Natural killer cell (primary cell): ENCODE measurements around the gene TBL1X. TPM values are rescaled to one million over a fixed set of nuclear protein-coding genes. Genes with fewer than 3 reads are reported as not detected.

ENCODE experiments used
- ATAC-seq, 3 donors: fragments of 150-1000 bp in 2 of 3; fragments of 200-7000 bp in 1 of 3; cut with Tn5 transposase; 1 replicate in 1 of 3; 2 replicates in 2 of 3; pipeline ENCODE4 v1.10.0; 2021; ENCODE audit warnings: mild to moderate bottlenecking in 2 of 3, moderate library complexity in 2 of 3
- DNase-seq, 2 donors: peaks; one replicate each; pipeline versions ENCODE4 v3.0.0 to v3.0.0-alpha.2; 2013 to 2021; ENCODE audit warnings: mixed read lengths in 1 of 2
- H3K27ac ChIP-seq: one replicate; pipeline ENCODE4 v1.5.1; 2013; ENCODE audit warnings: mild to moderate bottlenecking, low read length
- H3K27me3 ChIP-seq: one replicate; pipeline ENCODE4 v1.6.1; 2013; ENCODE audit warnings: low read length; ENCODE audit not compliant: control insufficient read depth, insufficient read depth
- H3K36me3 ChIP-seq: one replicate; pipeline ENCODE4 v1.6.1; 2013; ENCODE audit warnings: low read length; ENCODE audit not compliant: control insufficient read depth, insufficient read depth
- H3K4me1 ChIP-seq: one replicate; pipeline ENCODE4 v1.6.1; 2013; ENCODE audit warnings: low read length; ENCODE audit not compliant: control insufficient read depth, insufficient read depth
- H3K4me3 ChIP-seq: one replicate; pipeline ENCODE4 v1.5.1; 2013; ENCODE audit warnings: low read length
- H3K9me3 ChIP-seq: one replicate; pipeline ENCODE4 v1.6.1; 2013; ENCODE audit warnings: low read length; ENCODE audit not compliant: control insufficient read depth, insufficient read depth
- H3K27ac Mint-ChIP-seq, 2 donors: one replicate each; pipeline ENCODE4 v1.8.0; 2022; ENCODE audit warnings: mild to moderate bottlenecking in 2 of 2, mixed read lengths in 2 of 2, moderate library complexity in 1 of 2
- H3K27me3 Mint-ChIP-seq, 2 donors: one replicate each; pipeline ENCODE4 v1.8.0; 2022; ENCODE audit warnings: low read depth in 2 of 2, mixed read lengths in 2 of 2
- H3K36me3 Mint-ChIP-seq: one replicate; pipeline ENCODE4 v1.8.0; 2022; ENCODE audit warnings: mixed read lengths
- H3K4me1 Mint-ChIP-seq, 2 donors: one replicate each; pipeline ENCODE4 v1.8.0; 2022; ENCODE audit warnings: mixed read lengths in 2 of 2
- H3K4me3 Mint-ChIP-seq: one replicate; pipeline ENCODE4 v1.8.0; 2022; ENCODE audit warnings: mild to moderate bottlenecking, moderate library complexity, mixed read lengths
- H3K9me3 Mint-ChIP-seq, 2 donors: one replicate each; pipeline ENCODE4 v1.8.0; 2022; ENCODE audit warnings: mixed read lengths in 2 of 2
- WGBS: methylation state at CpG from one replicate; pipeline ENCODE4 v1.1.7; 2013; ENCODE audit warnings: missing lambda C conversion rate; ENCODE audit not compliant: insufficient coverage; 5-methylcytosine and 5-hydroxymethylcytosine counted together
- intact Hi-C: fragments of 100-400 bp; cut with micrococcal nuclease; formaldehyde crosslinking; loops from one replicate; pipeline ENCODE4 v1.14.2; 2022
- total RNA-seq, 4 donors: library from RNA; stranded (reverse); fragments of 120-200 nt in 1 of 4; gene quantifications; one replicate each; pipeline versions ENCODE4 v1.2.3 to v1.2.4, GENCODE V29; 2013 to 2022
- TF ChIP-seq, protein P1 (sequence below): fragments of 200-600 bp; IDR thresholded peaks from one replicate; pipeline ENCODE4 v1.8.0; 2022; ENCODE audit warnings: antibody characterized with exemption

The TBL1X gene
- total RNA-seq, 3 donors from 2014 or later (not counting 1 experiment from before 2014, with no cell fraction given), result 21.9 to 43.8 (median 32.7) TPM

DNA sequence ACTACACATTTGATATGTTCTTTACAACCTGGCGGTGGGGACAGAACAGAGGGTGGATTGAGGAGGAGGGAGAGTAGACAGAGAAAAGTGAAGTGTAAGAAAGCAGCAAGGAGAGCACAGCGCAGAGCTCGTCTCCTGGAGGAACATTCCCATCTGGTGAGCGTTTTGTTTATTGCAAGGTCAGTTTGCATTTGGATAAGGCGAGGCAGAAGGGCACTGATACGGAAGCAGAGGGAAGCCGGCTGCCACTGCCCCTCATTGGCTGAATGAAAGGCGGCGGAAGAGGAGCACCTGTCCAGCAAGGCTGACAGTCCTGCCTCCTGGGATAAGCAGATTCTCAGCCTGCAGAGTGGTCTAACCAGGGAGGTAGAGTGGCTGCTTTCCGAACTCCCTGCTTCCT is 217.6 kb downstream of the TBL1X start:
- no peaks in the 10 kb centered on the region for H3K27me3 Mint-ChIP-seq
- TF ChIP-seq, protein P1, sequence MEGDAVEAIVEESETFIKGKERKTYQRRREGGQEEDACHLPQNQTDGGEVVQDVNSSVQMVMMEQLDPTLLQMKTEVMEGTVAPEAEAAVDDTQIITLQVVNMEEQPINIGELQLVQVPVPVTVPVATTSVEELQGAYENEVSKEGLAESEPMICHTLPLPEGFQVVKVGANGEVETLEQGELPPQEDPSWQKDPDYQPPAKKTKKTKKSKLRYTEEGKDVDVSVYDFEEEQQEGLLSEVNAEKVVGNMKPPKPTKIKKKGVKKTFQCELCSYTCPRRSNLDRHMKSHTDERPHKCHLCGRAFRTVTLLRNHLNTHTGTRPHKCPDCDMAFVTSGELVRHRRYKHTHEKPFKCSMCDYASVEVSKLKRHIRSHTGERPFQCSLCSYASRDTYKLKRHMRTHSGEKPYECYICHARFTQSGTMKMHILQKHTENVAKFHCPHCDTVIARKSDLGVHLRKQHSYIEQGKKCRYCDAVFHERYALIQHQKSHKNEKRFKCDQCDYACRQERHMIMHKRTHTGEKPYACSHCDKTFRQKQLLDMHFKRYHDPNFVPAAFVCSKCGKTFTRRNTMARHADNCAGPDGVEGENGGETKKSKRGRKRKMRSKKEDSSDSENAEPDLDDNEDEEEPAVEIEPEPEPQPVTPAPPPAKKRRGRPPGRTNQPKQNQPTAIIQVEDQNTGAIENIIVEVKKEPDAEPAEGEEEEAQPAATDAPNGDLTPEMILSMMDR, result no peak
- Histone ChIP-seq H3K9me3 (no peaks in the 10 kb centered on the region), H3K36me3 (peaks cover 2% of the 10 kb centered on the region), H3K4me3 (no peak overlapping the region), H3K27me3 (no peaks in the 10 kb centered on the region), H3K4me1 (peaks cover 8% of the 10 kb centered on the region), H3K27ac (no peak overlapping the region)
- WGBS, result 96% methylated on average over 10 of the region's 10 CpGs
- peaks cover 11% of the 10 kb centered on the region for H3K36me3 Mint-ChIP-seq
- intact Hi-C loops, result no loop called here
- H3K4me3 Mint-ChIP-seq, result no peak overlapping the region
- ATAC-seq (no peak), DNase-seq (no peak)
- H3K9me3 Mint-ChIP-seq, result no peaks in the 10 kb centered on the region
- H3K4me1 Mint-ChIP-seq, result peaks cover 13 to 15% of the 10 kb centered on the region in 2 donors
- H3K27ac Mint-ChIP-seq, result no peak overlapping the region

DNA sequence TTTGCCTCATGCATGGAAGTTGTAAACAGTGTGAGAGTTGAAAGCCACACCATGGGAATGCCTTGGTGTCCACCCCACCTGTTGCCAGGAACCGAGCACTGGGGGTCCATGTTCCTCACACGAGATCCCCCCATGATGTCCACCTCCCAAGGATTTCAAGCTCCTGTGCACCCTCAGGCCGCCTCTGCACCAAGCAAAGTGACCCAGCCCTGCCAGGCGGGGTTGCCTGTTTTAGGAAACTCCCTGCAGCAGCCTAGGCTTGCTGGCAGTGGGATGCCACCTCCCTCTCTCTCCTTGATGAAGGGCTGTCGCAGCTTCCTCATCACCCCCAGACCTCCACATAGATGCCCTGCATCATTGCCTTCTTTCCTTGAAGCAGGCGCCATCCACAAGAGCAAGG is 218.0 kb downstream of the TBL1X start:
- Mint-ChIP-seq H3K4me1 (peaks cover 9 to 11% of the 10 kb centered on the region in 2 donors), H3K4me3 (no peak overlapping the region), H3K36me3 (peaks cover 11% of the 10 kb centered on the region), H3K27ac (no peak overlapping the region), H3K9me3 (no peaks in the 10 kb centered on the region), H3K27me3 (no peaks in the 10 kb centered on the region)
- H3K36me3 ChIP-seq, result peaks cover 2% of the 10 kb centered on the region
- H3K4me1 ChIP-seq, result peaks cover 4% of the 10 kb centered on the region
- H3K4me3 ChIP-seq, result no peak overlapping the region
- intact Hi-C loops, result no loop called here
- no peak overlapping the region for H3K27ac ChIP-seq
- ATAC-seq (no peak), DNase-seq (no peak)
- TF ChIP-seq, protein P1, result no peak
- no peaks in the 10 kb centered on the region for H3K27me3 ChIP-seq
- no peaks in the 10 kb centered on the region for H3K9me3 ChIP-seq
- WGBS, result 100% methylated on average over 5 of the region's 6 CpGs

DNA sequence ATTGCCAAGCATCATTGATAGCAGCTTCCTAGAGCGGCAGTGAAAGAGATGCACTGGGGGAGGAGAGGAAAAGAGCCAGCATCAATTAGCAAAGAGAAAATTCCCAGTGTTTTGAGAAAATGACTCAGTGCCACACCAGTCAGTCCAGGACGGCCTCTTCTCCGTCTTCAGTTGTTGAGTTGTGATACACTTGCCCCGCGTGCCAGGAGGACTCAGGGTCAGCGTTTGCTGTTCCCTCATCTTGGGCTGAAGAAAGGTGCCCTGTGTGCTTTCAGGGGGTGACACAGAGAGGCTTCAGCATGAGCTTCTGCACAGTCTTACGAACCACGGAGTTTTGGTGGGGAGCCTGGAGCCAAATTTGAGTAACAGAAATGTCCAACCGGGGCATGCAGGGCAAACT is 218.5 kb downstream of the TBL1X start:
- peaks cover 6% of the 10 kb centered on the region in 2 donors for H3K4me1 Mint-ChIP-seq
- H3K27ac ChIP-seq, result no peak overlapping the region
- H3K27me3 ChIP-seq, result no peaks in the 10 kb centered on the region
- H3K27me3 Mint-ChIP-seq, result no peaks in the 10 kb centered on the region
- H3K36me3 Mint-ChIP-seq, result peaks cover 11% of the 10 kb centered on the region
- ATAC-seq (no peak), DNase-seq (no peak)
- 97% methylated on average over 9 of the region's 9 CpGs for WGBS
- no peaks in the 10 kb centered on the region for H3K9me3 ChIP-seq
- no peak overlapping the region for H3K4me3 Mint-ChIP-seq
- H3K36me3 ChIP-seq, result peaks cover 4% of the 10 kb centered on the region
- H3K9me3 Mint-ChIP-seq, result no peaks in the 10 kb centered on the region
- intact Hi-C loops, result no loop called here
- no peak overlapping the region for H3K4me3 ChIP-seq
- no peak overlapping the region for H3K27ac Mint-ChIP-seq
- H3K4me1 ChIP-seq, result peaks cover 3% of the 10 kb centered on the region
- TF ChIP-seq, protein P1, result no peak

DNA sequence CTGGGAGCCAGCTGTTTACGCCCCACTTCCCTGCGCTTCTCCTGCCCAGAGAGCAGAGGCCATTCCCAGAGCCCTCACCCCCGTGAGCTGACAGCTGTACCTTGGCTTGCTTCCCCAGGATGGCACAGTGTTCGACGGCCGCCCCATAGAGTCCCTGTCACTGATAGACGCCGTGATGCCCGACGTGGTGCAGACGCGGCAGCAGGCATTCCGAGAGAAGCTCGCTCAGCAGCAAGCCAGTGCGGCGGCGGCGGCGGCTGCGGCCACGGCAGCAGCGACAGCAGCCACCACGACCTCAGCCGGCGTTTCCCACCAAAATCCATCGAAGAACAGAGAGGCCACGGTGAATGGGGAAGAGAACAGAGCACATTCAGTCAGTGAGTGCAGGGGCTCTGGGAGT is 223.0 kb downstream of the TBL1X start:
- Mint-ChIP-seq H3K9me3 (no peaks in the 10 kb centered on the region), H3K4me3 (no peak overlapping the region), H3K4me1 (no peaks in the 10 kb centered on the region), H3K27me3 (no peaks in the 10 kb centered on the region), H3K36me3 (peaks cover 11% of the 10 kb centered on the region), H3K27ac (no peak overlapping the region)
- Histone ChIP-seq H3K27me3 (no peaks in the 10 kb centered on the region), H3K27ac (no peak overlapping the region), H3K9me3 (no peaks in the 10 kb centered on the region), H3K4me3 (no peak overlapping the region), H3K4me1 (no peaks in the 10 kb centered on the region), H3K36me3 (peaks cover 21% of the 10 kb centered on the region)
- WGBS, result 97% methylated on average over 27 of the region's 27 CpGs
- no peak for ATAC-seq
- DNase-seq, result no peak
- intact Hi-C loops, result no loop called here
- TF ChIP-seq, protein P1, result no peak
